Neural cell (in vitro differentiated cells): ENCODE measurements around the gene ROR2. TPM values are rescaled to one million over a fixed set of nuclear protein-coding genes. Genes with fewer than 3 reads are reported as not detected.
A peak's percentile ranks its signal among the peaks of the same experiment; 100 is the strongest.

Source experiments
- H2AFZ ChIP-seq: fragments of 200-600, 300-800 bp; sonication (generic), shearing (Covaris generic); 2 replicates; pipeline ENCODE4 v1.6.0; 2014; ENCODE audit warnings: low read depth, mild to moderate bottlenecking, antibody characterized with exemption, low read length, moderate library complexity
- H3F3A ChIP-seq: fragments of 200-600 bp; shearing (Covaris generic); 2 replicates; pipeline ENCODE4 v1.6.1; 2016; ENCODE audit warnings: mild to moderate bottlenecking, moderate library complexity, mixed read lengths, antibody characterized with exemption, low read length; ENCODE audit not compliant: insufficient read depth, poor library complexity, severe bottlenecking
- H3K27ac ChIP-seq: fragments of 200-600, 300-800 bp; sonication (generic), shearing (Covaris generic); 2 replicates; pipeline ENCODE4 v1.5.1; 2014; ENCODE audit warnings: mild to moderate bottlenecking, low read length, moderate library complexity
- H3K27me3 ChIP-seq: fragments of 300-800, 200-600 bp; sonication (generic), shearing (Covaris generic); 2 replicates; pipeline ENCODE4 v1.6.0; 2014; ENCODE audit warnings: mild to moderate bottlenecking, low read depth, low read length, moderate library complexity; ENCODE audit not compliant: insufficient read depth
- H3K36me3 ChIP-seq: fragments of 300-800, 200-600 bp; sonication (generic), shearing (Covaris generic); 2 replicates; pipeline ENCODE4 v1.5.1; 2014; ENCODE audit warnings: mild to moderate bottlenecking, antibody characterized with exemption, low read length, moderate library complexity; ENCODE audit not compliant: insufficient read depth
- H3K4me2 ChIP-seq: fragments of 300-800, 200-600 bp; sonication (generic), shearing (Covaris generic); 2 replicates; pipeline ENCODE4 v1.6.0; 2014; ENCODE audit warnings: mild to moderate bottlenecking, low read length
- H3K4me3 ChIP-seq: fragments of 300-800, 200-600 bp; sonication (generic), shearing (Covaris generic); 2 replicates; pipeline ENCODE4 v1.5.1; 2014; ENCODE audit warnings: mild to moderate bottlenecking, low read length, moderate library complexity
- H3K79me2 ChIP-seq: fragments of 200-600 bp; shearing (Covaris generic); replicated peaks from 2 replicates; pipeline ENCODE4 v1.6.0; 2014; ENCODE audit warnings: mild to moderate bottlenecking, low read length, moderate library complexity; ENCODE audit not compliant: insufficient read depth
- H3K9ac ChIP-seq: fragments of 300-800, 200-600 bp; sonication (generic), shearing (Covaris generic); 2 replicates; pipeline ENCODE4 v1.6.1; 2016; ENCODE audit warnings: mild to moderate bottlenecking, low read length, mixed read lengths
- H3K9me2 ChIP-seq: fragments of 200-600 bp; shearing (Covaris generic); 2 replicates; pipeline ENCODE4 v1.6.1; 2016; ENCODE audit warnings: mild to moderate bottlenecking, low read length, mixed read lengths; ENCODE audit not compliant: insufficient read depth
- H3K9me3 ChIP-seq: fragments of 200-600, 300-800 bp; sonication (generic), shearing (Covaris generic); 2 replicates; pipeline ENCODE4 v1.6.1; 2016; ENCODE audit warnings: mild to moderate bottlenecking, mixed run types, low read length, moderate library complexity, mixed read lengths
- H4K20me1 ChIP-seq: fragments of 200-600 bp; shearing (Covaris generic); 2 replicates; pipeline ENCODE4 v1.6.1; 2016; ENCODE audit warnings: mild to moderate bottlenecking, mixed run types; ENCODE audit not compliant: insufficient read depth
- EZH2 ChIP-seq: fragments of 200-600, 300-800 bp; shearing (Covaris generic), sonication (generic); IDR thresholded peaks from 2 replicates; pipeline ENCODE4 v1.6.1; 2014; ENCODE audit warnings: antibody characterized with exemption, low read length, borderline replicate concordance, mild to moderate bottlenecking; ENCODE audit not compliant: insufficient read depth, poor library complexity, severe bottlenecking
- MXI1 ChIP-seq: fragments of 450-650 bp; conservative IDR thresholded peaks from 2 replicates; pipeline ENCODE4 v1.6.1; 2014; ENCODE audit warnings: antibody characterized with exemption, mild to moderate bottlenecking; ENCODE audit not compliant: poor library complexity, severe bottlenecking
- RAD21 ChIP-seq: fragments of 450-650 bp; conservative IDR thresholded peaks from 2 replicates; pipeline ENCODE4 v1.6.1; 2014; ENCODE audit warnings: antibody characterized with exemption, mild to moderate bottlenecking, moderate library complexity
- REST ChIP-seq: IDR thresholded peaks from 2 replicates; pipeline ENCODE4 v1.6.1; 2012; ENCODE audit warnings: borderline replicate concordance
- SMC3 ChIP-seq: fragments of 450-650 bp; conservative IDR thresholded peaks from 2 replicates; pipeline ENCODE4 v1.6.1; 2014; ENCODE audit warnings: antibody characterized with exemption, mild to moderate bottlenecking, moderate library complexity; ENCODE audit not compliant: poor library complexity
- polyA plus RNA-seq: library from polyadenylated mRNA; depleted of rRNA; stranded (reverse); fragments of >200 nt; gene quantifications from 2 replicates; pipeline ENCODE4 v1.2.3, GENCODE V29; 2014
- TF ChIP-seq, protein P1 (sequence below): fragments of 450-650 bp; IDR thresholded peaks from 2 replicates; pipeline ENCODE4 v1.5.1; 2014; ENCODE audit warnings: antibody characterized with exemption, mild to moderate bottlenecking, moderate library complexity; ENCODE audit not compliant: poor library complexity, severe bottlenecking

Gene ROR2
- polyA plus RNA-seq, 1 donor from 2014 or later: 0.33 TPM

GRCh38 chr9:91857291-91858212 is 92.5 kb downstream of the ROR2 start:
- Histone ChIP-seq H2AFZ (peak overlapping the region; percentile 31), H4K20me1 (no peaks in the 10 kb centered on the region), H3K27ac (no peak overlapping the region), H3K27me3 (no peaks in the 10 kb centered on the region), H3K9me2 (no peaks in the 10 kb centered on the region), H3K4me3 (no peak overlapping the region), H3K4me2 (no peak overlapping the region), H3F3A (no peaks in the 10 kb centered on the region), H3K36me3 (no peaks in the 10 kb centered on the region), H3K9me3 (no peaks in the 10 kb centered on the region), H3K9ac (peak overlapping the region; percentile 13), H3K79me2 (no peaks in the 10 kb centered on the region)
- TF ChIP-seq REST: no peak
- TF ChIP-seq, protein P1, sequence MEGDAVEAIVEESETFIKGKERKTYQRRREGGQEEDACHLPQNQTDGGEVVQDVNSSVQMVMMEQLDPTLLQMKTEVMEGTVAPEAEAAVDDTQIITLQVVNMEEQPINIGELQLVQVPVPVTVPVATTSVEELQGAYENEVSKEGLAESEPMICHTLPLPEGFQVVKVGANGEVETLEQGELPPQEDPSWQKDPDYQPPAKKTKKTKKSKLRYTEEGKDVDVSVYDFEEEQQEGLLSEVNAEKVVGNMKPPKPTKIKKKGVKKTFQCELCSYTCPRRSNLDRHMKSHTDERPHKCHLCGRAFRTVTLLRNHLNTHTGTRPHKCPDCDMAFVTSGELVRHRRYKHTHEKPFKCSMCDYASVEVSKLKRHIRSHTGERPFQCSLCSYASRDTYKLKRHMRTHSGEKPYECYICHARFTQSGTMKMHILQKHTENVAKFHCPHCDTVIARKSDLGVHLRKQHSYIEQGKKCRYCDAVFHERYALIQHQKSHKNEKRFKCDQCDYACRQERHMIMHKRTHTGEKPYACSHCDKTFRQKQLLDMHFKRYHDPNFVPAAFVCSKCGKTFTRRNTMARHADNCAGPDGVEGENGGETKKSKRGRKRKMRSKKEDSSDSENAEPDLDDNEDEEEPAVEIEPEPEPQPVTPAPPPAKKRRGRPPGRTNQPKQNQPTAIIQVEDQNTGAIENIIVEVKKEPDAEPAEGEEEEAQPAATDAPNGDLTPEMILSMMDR: no peak

- H3K79me2 ChIP-seq: no peaks in the 10 kb centered on the region
- no peak overlapping the region for H3K4me2 ChIP-seq
- no peak overlapping the region for H3K27ac ChIP-seq
- H3K36me3 ChIP-seq: no peaks in the 10 kb centered on the region
- H3K27me3 ChIP-seq: no peaks in the 10 kb centered on the region
- H3K9me3 ChIP-seq: no peaks in the 10 kb centered on the region
- H3K9me2 ChIP-seq: no peaks in the 10 kb centered on the region
- no peak overlapping the region for H2AFZ ChIP-seq
- no peak for TF ChIP-seq REST
- no peak for TF ChIP-seq EZH2
- TF ChIP-seq MXI1: no peak
- TF ChIP-seq, protein P1: no peak
- TF ChIP-seq RAD21: no peak
- TF ChIP-seq SMC3: no peak
- no peak overlapping the region for H3K9ac ChIP-seq
- no peaks in the 10 kb centered on the region for H4K20me1 ChIP-seq
- no peaks in the 10 kb centered on the region for H3F3A ChIP-seq
- H3K4me3 ChIP-seq: no peak overlapping the region
Measured at GRCh38 chr9:91856419-91856818, 93.6 kb downstream of the ROR2 start.
